Thymus (tissue), 11 donors: ENCODE results near the gene RASGRF1. TPM values are rescaled to one million over a fixed set of nuclear protein-coding genes. Genes with fewer than 3 reads are reported as not detected.

Source experiments
- DNase-seq, 9 donors: peaks; one replicate each; pipeline ENCODE4 v3.0.0-alpha.2; 2013; ENCODE audit warnings: low spot score in 9 of 9, low read depth in 6 of 9, missing footprints in 1 of 9
- H3K27ac ChIP-seq, 2 donors: one replicate each; pipeline ENCODE4 v1.5.1; 2013; ENCODE audit warnings: control low read depth in 1 of 2, low read depth in 1 of 2, low read length in 1 of 2, mild to moderate bottlenecking in 1 of 2, moderate library complexity in 1 of 2
- H3K27me3 ChIP-seq, 2 donors: one replicate each; pipeline ENCODE4 v1.5.1; 2013; ENCODE audit warnings: low read length in 1 of 2; ENCODE audit not compliant: control insufficient read depth in 2 of 2, insufficient read depth in 1 of 2
- H3K36me3 ChIP-seq, 2 donors: one replicate each; pipeline ENCODE4 v1.5.1; 2013; ENCODE audit warnings: low read length in 1 of 2, mild to moderate bottlenecking in 1 of 2, moderate library complexity in 1 of 2; ENCODE audit not compliant: control insufficient read depth in 2 of 2, insufficient read depth in 2 of 2
- H3K4me1 ChIP-seq, 2 donors: one replicate each; pipeline ENCODE4 v1.5.1; 2013; ENCODE audit warnings: low read length in 2 of 2; ENCODE audit not compliant: control insufficient read depth in 2 of 2, insufficient read depth in 2 of 2
- H3K4me3 ChIP-seq, 2 donors: one replicate each; pipeline ENCODE4 v1.5.1; 2013; ENCODE audit warnings: low read length in 2 of 2, control low read depth in 1 of 2, mild to moderate bottlenecking in 1 of 2
- H3K9me3 ChIP-seq, 2 donors: one replicate each; pipeline ENCODE4 v1.5.1; 2013; ENCODE audit warnings: low read length in 1 of 2, mild to moderate bottlenecking in 1 of 2; ENCODE audit not compliant: control insufficient read depth in 2 of 2, insufficient read depth in 1 of 2
- WGBS: extraction: QIAGEN DNeasy Blood & Tissue Kit; methylation state at CpG from one replicate; pipeline ENCODE4 v1.1.7; 2013; 5-methylcytosine and 5-hydroxymethylcytosine counted together
- polyA plus RNA-seq: library from polyadenylated mRNA; stranded (reverse); fragments of 200-250 nt; gene quantifications from one replicate; pipeline ENCODE4 v1.2.3, GENCODE V29; 2013
- total RNA-seq: library from RNA; stranded (reverse); fragments of 120-200 nt; gene quantifications from one replicate; pipeline ENCODE4 v1.2.4, GENCODE V29; 2013
- donor health status: healthy.

RASGRF1 gene
- total and polyA plus RNA-seq, 2 donors: 0.47 to 0.52 TPM

DNA sequence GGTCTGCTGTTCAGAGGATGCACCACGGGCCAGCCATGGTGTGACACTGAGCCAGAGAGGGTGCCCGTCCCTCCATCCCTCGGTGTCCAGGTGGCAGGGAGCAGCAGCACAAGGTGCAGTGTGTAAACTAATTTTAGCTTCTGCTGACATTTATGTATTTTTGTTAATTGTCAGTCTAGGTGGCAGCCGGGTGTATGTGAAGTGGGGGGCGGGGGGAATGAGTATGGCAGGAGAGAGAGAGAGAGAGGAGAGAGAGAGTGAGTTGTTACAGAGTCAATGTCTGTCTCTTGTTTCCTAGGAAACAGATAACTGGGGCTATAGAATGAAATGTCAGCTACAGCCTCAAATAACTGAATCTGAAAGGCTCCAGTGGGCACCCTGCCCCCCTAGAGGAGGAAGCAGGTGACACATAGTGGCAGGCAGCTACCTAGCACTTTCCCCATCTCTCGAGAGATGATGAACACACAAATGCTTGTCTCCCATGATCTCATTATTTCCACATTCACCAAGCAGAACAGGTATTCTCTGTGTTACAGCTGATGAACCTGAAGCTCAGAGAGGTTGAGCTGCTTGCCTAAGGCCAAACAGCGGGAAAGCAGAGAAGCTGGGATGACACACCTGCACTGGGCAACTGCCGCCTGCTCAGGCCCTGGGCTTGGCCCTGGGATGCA is 24.7 kb downstream of the RASGRF1 start:
- H3K4me1 ChIP-seq: no peaks in the 10 kb centered on the region
- no peak for DNase-seq
- no peaks in the 10 kb centered on the region for H3K36me3 ChIP-seq
- H3K4me3 ChIP-seq: no peak overlapping the region
- H3K27ac ChIP-seq: no peak overlapping the region
- H3K27me3 ChIP-seq: no peaks in the 10 kb centered on the region
- WGBS: 89% methylated on average over 8 of the region's 8 CpGs
- no peaks in the 10 kb centered on the region for H3K9me3 ChIP-seq

DNA sequence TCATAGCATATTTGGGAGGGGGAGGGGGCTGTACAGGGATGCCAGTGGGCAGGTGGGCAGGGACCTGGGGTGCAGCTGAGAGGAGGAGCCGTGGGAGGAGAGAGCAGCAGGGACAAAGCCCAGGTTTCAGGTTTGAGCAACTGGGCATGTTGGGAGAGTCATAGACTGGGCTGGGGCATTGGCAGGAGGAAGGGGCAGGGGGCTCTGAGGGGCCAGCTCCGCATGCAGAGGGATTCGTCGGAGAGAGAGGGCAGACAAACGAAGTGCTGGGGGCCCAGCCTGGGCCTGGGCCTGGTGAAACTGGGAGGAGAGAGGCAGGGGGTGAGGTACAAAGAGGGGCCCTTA is 25.2 kb downstream of the RASGRF1 start:
- Histone ChIP-seq H3K9me3 (no peaks in the 10 kb centered on the region), H3K4me1 (no peaks in the 10 kb centered on the region), H3K36me3 (no peaks in the 10 kb centered on the region), H3K27me3 (peaks cover 0 to 2% of the 10 kb centered on the region in 2 donors), H3K27ac (no peak overlapping the region), H3K4me3 (no peak overlapping the region)
- no peak for DNase-seq
- WGBS: 83% methylated on average over 5 of the region's 5 CpGs

DNA sequence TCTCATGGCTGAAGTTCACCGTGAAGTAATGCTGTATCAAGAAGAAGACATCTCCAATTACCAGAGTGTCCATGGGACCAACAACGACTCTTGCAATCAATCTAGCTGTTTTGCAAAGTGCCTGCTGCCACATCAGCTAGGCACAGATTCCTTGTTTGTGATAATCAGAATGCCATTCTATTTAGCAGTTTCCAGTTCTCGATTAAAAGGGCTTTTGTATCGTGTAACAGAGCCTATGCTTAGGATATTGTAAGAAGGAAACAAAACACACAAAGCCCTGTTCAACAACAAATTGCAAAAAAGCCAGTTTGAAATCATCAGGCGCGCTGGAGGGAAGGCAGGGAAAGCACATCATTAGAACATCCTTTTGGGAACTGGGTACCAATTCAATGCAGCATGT is 26.1 kb downstream of the RASGRF1 start:
- Histone ChIP-seq H3K9me3 (no peaks in the 10 kb centered on the region), H3K4me1 (no peaks in the 10 kb centered on the region), H3K27me3 (peaks cover 0 to 2% of the 10 kb centered on the region in 2 donors), H3K27ac (no peak overlapping the region), H3K4me3 (no peak overlapping the region), H3K36me3 (no peaks in the 10 kb centered on the region)
- DNase-seq: no peak
- WGBS: 96% methylated on average over 6 of the region's 6 CpGs

DNA sequence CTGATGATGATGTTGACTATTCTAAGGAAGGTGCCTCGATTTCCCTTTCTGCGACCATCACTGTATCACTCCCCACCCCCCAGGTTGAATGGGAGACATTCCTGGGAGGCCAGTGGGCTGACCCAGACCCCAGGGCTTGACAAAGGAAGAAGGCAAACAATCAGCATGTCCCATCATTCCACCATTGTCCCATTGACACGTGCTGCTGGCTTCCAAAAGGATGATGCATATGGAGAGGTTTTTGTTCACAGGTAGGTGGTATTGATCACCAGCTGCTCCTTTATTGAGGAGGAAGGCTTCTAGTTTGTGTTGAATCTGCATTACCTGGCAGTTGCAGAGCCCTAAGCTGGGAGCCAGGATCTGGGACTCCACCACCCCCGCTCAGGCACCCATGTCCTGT is 30.4 kb downstream of the RASGRF1 start:
- Histone ChIP-seq H3K27ac (no peak overlapping the region), H3K36me3 (no peaks in the 10 kb centered on the region), H3K4me3 (no peak overlapping the region), H3K4me1 (no peaks in the 10 kb centered on the region), H3K27me3 (peaks cover 0 to 4% of the 10 kb centered on the region in 2 donors), H3K9me3 (no peaks in the 10 kb centered on the region)
- DNase-seq: no peak
- 68% methylated on average over 4 of the region's 4 CpGs for WGBS

DNA sequence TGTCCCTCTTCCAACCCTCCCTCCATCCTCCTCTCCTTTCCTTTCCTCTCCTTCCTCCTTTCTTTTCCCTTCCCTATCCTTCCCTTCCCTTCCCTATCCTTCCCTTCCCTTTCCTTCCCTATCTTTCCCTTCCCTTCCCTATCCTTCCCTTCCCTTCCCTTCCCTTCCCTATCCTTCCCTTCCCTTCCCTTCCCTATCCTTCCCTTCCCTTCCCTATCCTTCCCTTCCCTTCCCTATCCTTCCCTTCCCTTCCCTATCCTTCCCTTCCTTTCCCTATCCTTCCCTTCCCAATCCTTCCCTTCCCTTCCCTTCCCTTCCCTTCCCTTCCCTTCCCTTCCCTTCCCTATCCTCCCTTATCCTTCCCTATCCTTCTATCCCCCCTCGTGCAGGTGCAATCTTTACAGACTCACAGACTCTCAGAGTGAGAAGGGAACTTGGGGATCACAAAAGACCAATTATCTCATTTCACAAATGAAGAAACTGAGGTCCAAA is 31.5 kb downstream of the RASGRF1 start:
- H3K9me3 ChIP-seq: no peaks in the 10 kb centered on the region
- H3K4me3 ChIP-seq: no peak overlapping the region
- no peak overlapping the region for H3K27ac ChIP-seq
- H3K4me1 ChIP-seq: no peaks in the 10 kb centered on the region
- H3K36me3 ChIP-seq: no peaks in the 10 kb centered on the region
- DNase-seq: no peak
- peaks cover 0 to 4% of the 10 kb centered on the region in 2 donors for H3K27me3 ChIP-seq
- WGBS: 27% methylated on average over 1 of the region's 1 CpG

DNA sequence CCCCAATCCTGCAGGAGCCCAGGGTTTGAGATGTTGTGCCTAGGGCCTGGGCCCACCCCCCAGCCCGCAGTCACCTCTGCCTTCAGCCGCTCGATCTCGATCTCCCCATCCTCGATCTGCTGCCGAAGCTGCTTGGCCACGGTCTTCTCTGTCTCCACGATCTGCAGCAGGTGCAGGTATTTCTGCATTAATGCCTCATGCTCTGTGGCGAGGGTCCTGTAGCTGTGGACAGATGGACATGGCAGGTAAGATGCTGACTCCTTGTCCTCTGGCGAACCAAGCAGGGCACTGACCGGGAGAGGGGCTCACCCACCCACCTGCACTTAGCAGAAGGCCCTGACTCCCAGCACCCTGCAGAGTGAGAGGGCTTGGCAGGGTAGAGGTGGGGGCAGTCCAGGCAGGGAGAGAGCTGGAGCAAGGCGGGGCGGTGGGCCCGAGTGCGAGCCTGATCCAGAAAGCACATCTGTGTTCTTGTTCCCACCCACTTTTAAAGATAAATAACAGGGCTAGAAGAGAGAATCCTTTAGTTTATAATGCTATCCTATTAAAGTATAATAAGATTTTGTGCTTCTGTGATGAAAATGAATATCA is 32.2 kb downstream of the RASGRF1 start:
- H3K27me3 ChIP-seq: peaks cover 0 to 4% of the 10 kb centered on the region in 2 donors
- H3K9me3 ChIP-seq: no peaks in the 10 kb centered on the region
- WGBS: 90% methylated on average over 15 of the region's 15 CpGs
- H3K4me1 ChIP-seq: no peaks in the 10 kb centered on the region
- DNase-seq: no peak
- H3K36me3 ChIP-seq: no peaks in the 10 kb centered on the region
- H3K27ac ChIP-seq: no peak overlapping the region
- no peak overlapping the region for H3K4me3 ChIP-seq

DNA sequence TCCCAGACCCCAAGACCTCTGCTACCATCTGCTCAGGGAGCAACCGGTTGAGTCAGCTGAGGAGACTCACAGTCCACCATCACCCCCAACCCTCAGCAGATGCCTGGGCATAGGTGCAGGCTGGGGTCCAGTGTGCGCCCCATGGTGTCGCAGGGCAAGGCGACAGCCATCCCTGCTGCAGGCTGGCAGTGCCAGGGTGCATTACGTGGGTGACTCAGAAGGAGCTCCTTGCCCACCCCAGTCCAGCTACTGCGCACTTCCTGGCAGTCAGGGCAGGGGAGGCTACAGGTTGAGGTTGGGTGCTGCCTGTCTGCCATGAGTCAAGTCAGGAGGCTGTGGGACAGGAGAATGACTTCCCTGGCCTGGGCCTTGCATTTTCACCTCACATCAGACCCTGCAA is 33.5 kb downstream of the RASGRF1 start:
- WGBS: 96% methylated on average over 6 of the region's 6 CpGs
- no peaks in the 10 kb centered on the region for H3K4me1 ChIP-seq
- no peaks in the 10 kb centered on the region for H3K9me3 ChIP-seq
- DNase-seq: no peak
- H3K4me3 ChIP-seq: no peak overlapping the region
- no peaks in the 10 kb centered on the region for H3K36me3 ChIP-seq
- peaks cover 0 to 4% of the 10 kb centered on the region in 2 donors for H3K27me3 ChIP-seq
- H3K27ac ChIP-seq: no peak overlapping the region

DNA sequence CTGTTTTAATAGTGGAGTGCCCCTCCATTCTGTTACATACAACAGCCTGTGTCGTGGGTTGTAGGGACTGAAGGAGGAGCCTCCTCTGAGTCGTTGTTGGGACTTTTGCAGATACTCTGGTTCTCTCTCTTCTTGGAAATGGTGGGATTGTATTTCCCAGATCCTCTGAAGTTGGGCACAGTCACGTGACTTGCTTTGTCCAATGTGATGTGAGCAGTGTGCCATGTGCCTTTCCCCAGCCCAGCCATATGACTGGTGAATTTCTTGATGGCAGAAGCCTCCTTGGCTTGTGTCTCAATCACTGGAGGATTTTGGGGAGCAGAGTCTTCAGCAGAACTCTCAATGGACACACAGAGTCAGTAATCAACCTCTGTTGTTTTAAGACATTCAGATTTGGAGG is 36.2 kb downstream of the RASGRF1 start:
- peaks cover 0 to 2% of the 10 kb centered on the region in 2 donors for H3K27me3 ChIP-seq
- H3K36me3 ChIP-seq: no peaks in the 10 kb centered on the region
- DNase-seq: no peak
- H3K4me3 ChIP-seq: no peak overlapping the region
- WGBS: 83% methylated on average over 3 of the region's 3 CpGs
- no peaks in the 10 kb centered on the region for H3K4me1 ChIP-seq
- no peak overlapping the region for H3K27ac ChIP-seq
- H3K9me3 ChIP-seq: no peaks in the 10 kb centered on the region

DNA sequence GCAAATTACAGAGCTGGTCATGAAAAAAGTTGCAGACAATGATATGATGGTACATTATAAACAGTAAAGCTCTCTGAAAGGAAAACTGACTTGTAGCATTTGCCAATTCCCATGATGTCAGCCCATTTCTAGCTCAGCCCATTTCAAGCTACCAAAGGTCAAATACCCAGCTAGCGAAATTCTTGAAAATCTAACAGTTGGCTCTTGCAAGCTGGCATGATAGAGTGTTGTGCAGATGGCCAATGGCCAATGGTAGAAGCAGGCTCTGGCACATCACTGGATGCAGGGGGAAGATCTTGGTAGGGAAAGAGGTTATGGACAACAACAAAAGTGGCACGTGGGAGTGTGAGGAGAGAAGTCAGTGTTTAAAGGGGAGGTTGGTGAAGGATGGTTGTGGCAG is 36.7 kb downstream of the RASGRF1 start:
- H3K27ac ChIP-seq: no peak overlapping the region
- H3K27me3 ChIP-seq: peaks cover 0 to 2% of the 10 kb centered on the region in 2 donors
- DNase-seq: no peak
- WGBS: 95% methylated on average over 2 of the region's 2 CpGs
- no peak overlapping the region for H3K4me3 ChIP-seq
- no peaks in the 10 kb centered on the region for H3K4me1 ChIP-seq
- H3K36me3 ChIP-seq: no peaks in the 10 kb centered on the region
- H3K9me3 ChIP-seq: no peaks in the 10 kb centered on the region
